GM12873 (cell line): ENCODE measurements around the gene CASP7.

Source experiments
- TF ChIP-seq, protein P1 (sequence below): IDR thresholded peaks from 2 replicates; pipeline ENCODE4 v1.5.1; 2012; ENCODE audit warnings: low read depth, mild to moderate bottlenecking, moderate library complexity, low read length, control low read depth; ENCODE audit not compliant: insufficient read depth; ENCODE audit errors: missing control alignments

Gene CASP7

GRCh38 chr10:113679463-113680189 lies at the start of gene CASP7:
Gene CASP7 (plus strand): TSS chr10:113679912. CDS start chr10:113697494, 17,582 bp downstream.
- TF ChIP-seq, protein P1, sequence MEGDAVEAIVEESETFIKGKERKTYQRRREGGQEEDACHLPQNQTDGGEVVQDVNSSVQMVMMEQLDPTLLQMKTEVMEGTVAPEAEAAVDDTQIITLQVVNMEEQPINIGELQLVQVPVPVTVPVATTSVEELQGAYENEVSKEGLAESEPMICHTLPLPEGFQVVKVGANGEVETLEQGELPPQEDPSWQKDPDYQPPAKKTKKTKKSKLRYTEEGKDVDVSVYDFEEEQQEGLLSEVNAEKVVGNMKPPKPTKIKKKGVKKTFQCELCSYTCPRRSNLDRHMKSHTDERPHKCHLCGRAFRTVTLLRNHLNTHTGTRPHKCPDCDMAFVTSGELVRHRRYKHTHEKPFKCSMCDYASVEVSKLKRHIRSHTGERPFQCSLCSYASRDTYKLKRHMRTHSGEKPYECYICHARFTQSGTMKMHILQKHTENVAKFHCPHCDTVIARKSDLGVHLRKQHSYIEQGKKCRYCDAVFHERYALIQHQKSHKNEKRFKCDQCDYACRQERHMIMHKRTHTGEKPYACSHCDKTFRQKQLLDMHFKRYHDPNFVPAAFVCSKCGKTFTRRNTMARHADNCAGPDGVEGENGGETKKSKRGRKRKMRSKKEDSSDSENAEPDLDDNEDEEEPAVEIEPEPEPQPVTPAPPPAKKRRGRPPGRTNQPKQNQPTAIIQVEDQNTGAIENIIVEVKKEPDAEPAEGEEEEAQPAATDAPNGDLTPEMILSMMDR, result peak; percentile 29

DNA sequence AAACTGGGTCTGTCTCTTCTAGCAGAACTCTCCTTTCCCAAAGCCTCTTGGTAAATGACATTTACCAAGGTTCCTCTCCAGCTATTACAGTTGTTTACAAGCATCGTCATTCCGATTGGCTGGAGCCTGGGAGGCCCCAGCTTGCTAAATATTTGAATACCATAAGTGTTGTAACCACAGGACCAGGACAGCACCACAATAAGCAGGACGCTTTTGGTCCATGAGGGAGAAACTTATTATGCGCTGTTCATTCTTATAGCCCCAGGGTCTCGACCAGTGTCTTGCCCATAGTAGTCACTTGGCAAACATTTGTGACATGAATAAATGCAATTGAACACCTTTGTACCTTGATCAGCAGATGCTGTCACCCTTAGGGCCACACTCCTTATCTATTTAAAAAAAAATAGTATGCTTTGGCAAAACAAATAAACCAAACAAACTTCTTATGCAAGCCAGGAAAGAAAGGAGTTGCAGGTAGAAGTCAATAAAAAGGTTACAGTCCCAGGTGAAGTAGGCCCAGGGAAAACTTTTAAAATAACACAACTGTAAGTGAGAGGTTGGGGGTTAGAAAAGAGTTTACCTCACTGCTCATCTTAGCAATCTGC lies 48.7 kb upstream of the CASP7 start:
- TF ChIP-seq, protein P1, result no peak

- TF ChIP-seq, protein P1, result no peak
These were observed 47.9 kb upstream of the CASP7 start for GRCh38 chr10:113631684-113632367.

GRCh38 chr10:113639966-113640365 lies 39.7 kb upstream of the CASP7 start:
- TF ChIP-seq, protein P1, result no peak

DNA sequence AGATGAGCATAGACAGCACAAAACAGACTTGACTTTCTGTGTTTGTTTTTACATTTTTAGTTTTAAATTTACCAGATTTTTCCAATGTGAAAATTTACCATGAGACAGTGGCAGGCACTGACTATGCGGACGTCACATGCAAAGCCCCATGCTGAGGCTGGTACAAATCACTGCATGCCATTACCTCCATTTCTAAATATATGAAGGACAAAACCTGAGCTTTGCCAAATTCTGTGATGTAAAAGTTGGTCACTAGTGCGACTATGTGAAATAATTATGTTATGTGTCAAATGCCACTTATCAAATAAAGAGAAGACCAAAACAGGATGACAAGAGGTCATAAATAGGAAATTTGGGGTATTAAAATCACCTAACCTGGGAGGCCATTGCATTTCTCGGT lies 38.0 kb upstream of the CASP7 start:
- TF ChIP-seq, protein P1, result no peak

DNA sequence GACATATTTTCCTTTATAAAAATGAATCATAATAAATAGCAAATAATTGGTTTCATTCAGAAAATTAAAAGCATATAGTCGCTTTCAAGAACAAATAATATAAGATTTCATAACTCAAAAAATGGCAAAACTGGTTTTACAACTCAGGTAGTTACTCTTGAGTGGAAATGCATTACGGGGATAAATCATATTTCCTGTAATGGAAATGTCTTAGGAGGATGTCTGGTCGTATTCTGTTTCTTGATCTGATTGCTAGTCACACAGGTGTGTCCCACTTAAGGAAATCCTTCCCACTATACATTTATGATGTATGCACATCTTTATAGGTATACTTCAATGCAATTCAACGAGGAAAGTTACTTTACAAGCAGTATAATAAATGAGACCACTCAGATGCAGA lies 36.5 kb upstream of the CASP7 start:
- TF ChIP-seq, protein P1, result no peak
